Ovary (tissue), 9 donors: ENCODE results near the gene SIL1. TPM values are rescaled to one million over a fixed set of nuclear protein-coding genes. Genes with fewer than 3 reads are reported as not detected.
"Not testable (repeated sequence)": the region's sequence is repeated elsewhere in the genome, so short reads cannot be mapped to it uniquely, and the experiment has no call there.

ENCODE experiments used
- DNase-seq, 5 donors: peaks; one replicate each; pipeline ENCODE4 v3.0.0-alpha.2; 2019 to 2020
- H3K27ac ChIP-seq, 2 donors: fragments of 200-600 bp; one replicate each; pipeline versions ENCODE4 v1.5.1 to v1.8.0; 2019 to 2022
- H3K27me3 ChIP-seq: fragments of 200-600 bp; one replicate; pipeline ENCODE4 v1.8.0; 2022
- H3K36me3 ChIP-seq: fragments of 200-600 bp; sonication (generic); one replicate; pipeline ENCODE4 v1.5.1; 2019
- H3K4me1 ChIP-seq: one replicate; pipeline ENCODE4 v1.8.1; 2013; ENCODE audit warnings: mild to moderate bottlenecking, moderate library complexity; ENCODE audit not compliant: insufficient read depth
- H3K4me3 ChIP-seq: fragments of 200-600 bp; sonication (generic); one replicate; pipeline ENCODE4 v1.5.1; 2017
- H3K9me3 ChIP-seq, 2 donors: fragments of 200-600 bp in 1 of 2; sonication (generic) in 1 of 2; one replicate each; pipeline versions ENCODE4 v1.5.1 to v1.8.1; 2013 to 2019; ENCODE audit warnings: mild to moderate bottlenecking in 1 of 2, moderate library complexity in 1 of 2
- CTCF ChIP-seq, 3 donors: fragments of 450-650 bp in 2 of 3; fragments of 200-600 bp in 1 of 3; IDR thresholded peaks; one replicate each; pipeline versions ENCODE4 v1.5.1 to v1.8.0; 2016 to 2022; ENCODE audit warnings: antibody characterized with exemption in 3 of 3, mild to moderate bottlenecking in 1 of 3
- EP300 ChIP-seq: sonication (generic); formaldehyde crosslinking; IDR thresholded peaks from one replicate; pipeline ENCODE4 v1.6.1; 2017; ENCODE audit warnings: antibody characterized with exemption
- POLR2A ChIP-seq: fragments of 450-650 bp; IDR thresholded peaks from one replicate; pipeline ENCODE4 v1.6.1; 2017; ENCODE audit warnings: antibody characterized with exemption, mild to moderate bottlenecking, moderate library complexity
- whole genome bisulfite sequencing, 3 donors: extraction: QIAGEN DNeasy Blood & Tissue Kit in 1 of 3; methylation state at CpG; one replicate each; pipeline versions ENCODE4 v1.1.5 to v1.1.7; 2013 to 2017; 5-methylcytosine and 5-hydroxymethylcytosine counted together
- intact Hi-C, 4 donors: fragments of 100-400 bp; cut with DNase I; formaldehyde crosslinking; loops; one replicate each; pipeline versions ENCODE4 v1.11.0 to v1.15.1; 2022 to 2023
- polyA plus RNA-seq, 2 donors: library from polyadenylated mRNA; stranded (reverse); fragments of 200-250 nt in 1 of 2; fragments of 350-450 nt in 1 of 2; fragmentation: Illumina TruSeq in 1 of 2; extraction: RNeasy Lipid Tissue Mini Kit (QIAGEN cat#74804) in 1 of 2; gene quantifications; one replicate each; pipeline ENCODE4 v1.2.3, GENCODE V29; 2013 to 2014
- total RNA-seq, 7 donors: library from RNA; depleted of rRNA in 2 of 7; stranded (reverse); fragments of >200 nt in 2 of 7; fragmentation: NEBNext Ultra II Directional in 3 of 7; extraction: Animal tissue kit (Norgen Biotek cat#: 25700) in 3 of 7; gene quantifications; one replicate each; pipeline versions ENCODE4 v1.1.0 to v1.2.4, GENCODE V29; 2016 to 2023
- donor health status: DM: no; HTN: no; CAD: no; lungs with moderate emphysema.
- donor health status: DM: no; HTN: no; CAD: no.
- donor health status: Bipolar disorder and iron deficiency.
- donor health status: DM: yes; HTN: yes; CAD: no.
- donor health status: DM: no; HTN: no; CAD: no.
- donor health status: DM: yes; HTN: yes; CAD: no.

Gene SIL1
- total and polyA plus RNA-seq, 9 donors: 15.7 to 93.0 (median 34.9) TPM

DNA sequence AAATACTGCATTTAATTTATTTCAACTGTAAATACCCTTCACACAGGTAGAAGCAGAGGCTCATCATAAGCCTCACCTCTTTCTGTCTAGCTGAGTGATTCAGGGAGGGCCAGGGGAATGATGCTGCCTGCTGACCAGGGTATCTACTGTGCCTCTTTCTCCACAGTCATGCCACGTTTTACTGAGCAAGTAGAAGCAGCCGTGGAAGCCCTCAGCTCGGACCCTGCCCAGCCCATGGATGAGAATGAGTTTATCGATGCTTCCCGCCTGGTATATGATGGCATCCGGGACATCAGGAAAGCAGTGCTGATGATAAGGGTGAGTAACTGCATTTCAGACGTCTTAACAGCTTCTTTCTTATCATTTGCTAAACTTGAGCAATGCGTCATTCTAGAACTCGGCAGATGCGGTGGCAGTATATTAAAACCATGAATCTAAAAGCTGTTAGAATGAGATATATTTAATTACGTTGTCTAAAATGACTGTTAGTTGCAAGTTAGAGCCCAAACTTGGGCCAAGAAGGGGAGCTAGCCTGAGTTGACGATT is 273.0 kb downstream of the SIL1 start:
- no peak for DNase-seq
- H3K27me3 ChIP-seq: no peaks in the 10 kb centered on the region
- peaks cover 5% of the 10 kb centered on the region for H3K4me1 ChIP-seq
- H3K4me3 ChIP-seq: no peak overlapping the region
- no peaks in the 10 kb centered on the region for H3K36me3 ChIP-seq
- intact Hi-C loops: no loop called here
- no peak for TF ChIP-seq EP300
- TF ChIP-seq CTCF (IDR thresholded peaks at IDR 0.05): no peak
- WGBS, 3 donors: 86 to 88% (median 88%) methylated on average over 12 of the region's 12 CpGs
- no peaks in the 10 kb centered on the region for H3K9me3 ChIP-seq
- no peak overlapping the region for H3K27ac ChIP-seq

GRCh38 chr5:138922494-138922893 is 275.7 kb downstream of the SIL1 start:
- DNase-seq: no peak
- Histone ChIP-seq H3K4me1 (no peaks in the 10 kb centered on the region), H3K4me3 (no peak overlapping the region), H3K27me3 (no peaks in the 10 kb centered on the region), H3K36me3 (no peaks in the 10 kb centered on the region), H3K27ac (no peak overlapping the region), H3K9me3 (no peaks in the 10 kb centered on the region)
- intact Hi-C loops: no loop called here
- no peak for TF ChIP-seq EP300
- no peak for TF ChIP-seq CTCF (IDR thresholded peaks at IDR 0.05)
- TF ChIP-seq POLR2A: no peak
- WGBS, 3 donors: 95 to 99% (median 95%) methylated on average over 2 of the region's 2 CpGs

DNA sequence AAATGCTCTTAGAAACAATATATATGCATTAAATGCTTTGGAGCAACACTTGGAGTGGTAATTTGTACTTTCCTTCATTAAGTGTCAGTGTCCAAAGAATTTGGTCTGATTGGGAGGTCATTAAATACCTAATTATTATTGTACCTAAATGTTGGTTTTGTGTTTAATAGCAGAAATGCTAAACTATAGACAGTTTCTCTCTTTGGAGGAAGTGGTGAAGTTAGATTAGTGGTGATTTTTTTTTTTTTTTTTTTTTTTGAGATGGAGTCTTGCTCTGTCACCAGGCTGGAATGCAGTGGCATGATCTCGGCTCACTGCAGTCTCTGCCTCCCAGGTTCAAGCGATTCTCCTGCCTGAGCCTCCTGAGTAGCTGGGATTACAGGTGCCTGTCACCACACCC is 276.8 kb downstream of the SIL1 start:
- H3K36me3 ChIP-seq, H3K4me3 ChIP-seq, intact Hi-C loops, H3K27me3 ChIP-seq, H3K27ac ChIP-seq, DNase-seq, H3K9me3 ChIP-seq, H3K4me1 ChIP-seq: not testable (repeated sequence)
- WGBS, 3 donors: 84 to 96% (median 89%) methylated on average over 2 of the region's 2 CpGs

GRCh38 chr5:138920181-138920580 is 278.0 kb downstream of the SIL1 start:
- intact Hi-C loops: no loop called here
- Histone ChIP-seq H3K4me1 (no peaks in the 10 kb centered on the region), H3K36me3 (no peaks in the 10 kb centered on the region), H3K27me3 (no peaks in the 10 kb centered on the region), H3K27ac (no peak overlapping the region), H3K9me3 (no peaks in the 10 kb centered on the region), H3K4me3 (no peak overlapping the region)
- WGBS, 3 donors: 91 to 94% (median 93%) methylated on average over 8 of the region's 8 CpGs
- no peak for TF ChIP-seq EP300
- no peak for TF ChIP-seq CTCF (IDR thresholded peaks at IDR 0.05)
- TF ChIP-seq POLR2A: no peak
- no peak for DNase-seq

DNA sequence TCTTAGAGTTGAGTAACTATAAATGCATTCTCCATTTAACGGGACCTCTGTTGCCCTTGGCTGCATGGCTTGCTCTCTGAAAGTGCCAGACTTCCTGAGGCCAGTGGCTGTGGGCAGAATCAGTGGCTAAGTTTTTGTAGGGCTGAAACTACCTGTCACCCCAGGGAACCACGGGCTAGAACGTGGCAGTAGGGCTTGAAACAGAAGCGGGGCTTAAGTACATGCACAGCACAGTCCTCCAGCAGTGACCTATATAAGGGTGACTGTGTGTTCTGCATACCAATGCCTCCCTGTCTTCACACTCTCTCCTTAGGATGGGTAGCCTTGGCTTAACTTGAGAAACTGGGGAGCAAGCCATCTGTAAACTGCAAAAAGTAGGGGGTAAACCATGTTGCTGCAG is 279.5 kb downstream of the SIL1 start:
- intact Hi-C loops: no loop called here
- no peak overlapping the region for H3K27ac ChIP-seq
- no peak overlapping the region for H3K4me3 ChIP-seq
- DNase-seq: no peak
- H3K27me3 ChIP-seq: no peaks in the 10 kb centered on the region
- H3K9me3 ChIP-seq: no peaks in the 10 kb centered on the region
- TF ChIP-seq CTCF (IDR thresholded peaks at IDR 0.05) (no peak), EP300 (no peak), POLR2A (no peak)
- no peaks in the 10 kb centered on the region for H3K36me3 ChIP-seq
- no peaks in the 10 kb centered on the region for H3K4me1 ChIP-seq
- 82 to 84% (median 82%) methylated on average over 4 of the region's 4 CpGs for WGBS, 3 donors
